GM18502 (cell line): Measurements from ENCODE around the gene SHISA4.
A peak's percentile ranks its signal among the peaks of the same experiment; 100 is the strongest.
"Not testable (repeated sequence)": the region's sequence is repeated elsewhere in the genome, so short reads cannot be mapped to it uniquely, and the experiment has no call there.

Source experiments
- ATAC-seq: cut with Tn5 transposase; IDR thresholded peaks from one replicate; pipeline ENCODE4 v1.9.1; 2021; ENCODE audit warnings: mild to moderate bottlenecking; ENCODE audit not compliant: unreplicated experiment, poor library complexity

SHISA4 gene

DNA sequence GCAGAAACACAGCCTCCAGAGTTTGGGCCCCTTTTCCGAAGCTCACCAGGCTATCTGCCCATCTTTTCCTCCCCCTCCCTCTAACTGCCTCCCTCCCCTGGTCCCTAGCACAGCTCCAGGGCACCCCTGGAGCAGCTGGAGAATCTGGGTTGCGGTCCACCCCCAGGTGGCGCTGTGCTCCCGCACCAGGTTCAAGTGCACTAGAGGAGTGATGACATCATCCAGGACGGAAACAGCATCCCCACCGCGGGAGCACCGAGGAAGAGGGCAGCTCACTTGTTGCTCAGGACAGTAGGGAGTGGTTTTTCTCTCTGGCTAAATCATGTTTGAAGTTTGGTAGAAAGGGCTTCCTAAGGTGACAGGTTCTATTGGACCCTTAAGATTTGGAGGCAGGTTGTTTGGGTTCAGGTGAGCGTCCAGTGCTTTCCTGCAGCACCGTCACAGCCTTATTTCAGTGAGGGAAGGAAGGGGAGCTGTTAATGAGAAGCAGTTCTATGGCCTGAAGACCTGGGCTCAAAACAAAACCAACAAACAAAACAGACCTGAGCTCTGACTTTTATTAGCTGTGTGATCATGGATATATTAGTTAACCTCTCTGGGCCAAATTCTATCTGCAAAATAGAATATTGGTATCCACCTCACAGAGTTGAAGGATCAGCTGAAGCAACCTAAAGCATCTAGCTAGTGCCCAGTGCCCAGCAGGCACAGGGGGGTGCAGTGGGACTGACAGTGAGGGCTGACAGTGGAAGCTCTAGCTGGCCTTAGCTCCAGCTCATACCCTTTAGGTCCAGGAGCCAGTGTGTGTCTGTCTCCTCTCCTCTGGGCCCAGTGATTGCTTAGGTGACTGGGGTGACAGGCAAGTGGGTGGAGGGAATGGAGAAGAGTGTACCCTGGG is 7.5 kb downstream of the SHISA4 start:
- ATAC-seq, result peak; percentile 90

DNA sequence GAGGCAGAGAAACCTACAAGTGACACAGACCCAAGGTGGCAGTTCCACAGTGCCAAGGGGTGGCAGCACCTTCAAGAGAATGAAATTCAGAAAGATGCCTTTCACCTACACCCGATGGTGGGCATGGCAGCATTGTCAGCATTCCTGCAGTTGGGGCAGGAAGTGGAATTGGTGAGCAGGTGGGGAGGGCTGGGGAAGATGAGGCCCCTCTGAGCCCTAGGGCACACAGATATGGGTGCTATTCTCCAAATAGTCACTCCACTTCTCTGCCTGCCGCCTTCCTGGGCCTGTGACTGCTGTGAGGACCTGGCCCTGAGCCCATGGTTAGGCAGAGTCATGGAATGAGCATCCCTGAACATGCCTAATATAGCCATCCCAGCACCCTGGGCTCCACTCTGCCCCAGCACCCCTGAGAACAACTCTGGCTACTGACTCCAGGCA is 8.3 kb downstream of the SHISA4 start:
- ATAC-seq, result no peak

DNA sequence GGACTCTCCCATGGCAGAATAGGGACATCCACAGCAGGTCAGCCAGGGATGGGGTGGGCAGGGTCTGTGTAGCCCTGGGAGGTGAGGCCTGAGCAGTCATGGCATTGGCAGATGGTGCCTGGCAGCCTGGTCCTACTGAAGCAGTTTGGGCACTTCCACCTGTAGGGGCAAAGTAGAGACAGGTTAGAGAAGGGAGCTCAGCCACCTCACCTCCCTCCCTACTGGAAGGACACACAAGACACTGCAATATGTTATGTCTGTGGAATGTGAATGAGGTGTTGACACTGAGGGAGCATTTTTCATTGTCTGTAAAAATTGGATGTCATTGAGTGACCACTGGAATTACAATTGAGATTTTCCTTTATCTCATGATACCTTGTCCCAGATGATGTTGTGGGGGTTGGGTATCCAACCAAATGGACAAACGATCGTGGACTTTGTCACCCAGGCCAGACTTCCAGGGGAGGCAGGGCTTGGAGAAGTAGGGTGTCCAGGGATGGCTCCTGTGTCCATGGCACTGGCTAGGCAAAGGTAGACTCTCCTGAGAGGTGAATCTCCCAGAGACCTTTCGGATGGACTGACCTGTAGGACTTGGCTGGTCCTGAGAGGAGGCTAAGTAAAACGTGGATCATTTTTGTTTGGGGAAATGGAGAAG is 9.7 kb downstream of the SHISA4 start:
- no peak for ATAC-seq

DNA sequence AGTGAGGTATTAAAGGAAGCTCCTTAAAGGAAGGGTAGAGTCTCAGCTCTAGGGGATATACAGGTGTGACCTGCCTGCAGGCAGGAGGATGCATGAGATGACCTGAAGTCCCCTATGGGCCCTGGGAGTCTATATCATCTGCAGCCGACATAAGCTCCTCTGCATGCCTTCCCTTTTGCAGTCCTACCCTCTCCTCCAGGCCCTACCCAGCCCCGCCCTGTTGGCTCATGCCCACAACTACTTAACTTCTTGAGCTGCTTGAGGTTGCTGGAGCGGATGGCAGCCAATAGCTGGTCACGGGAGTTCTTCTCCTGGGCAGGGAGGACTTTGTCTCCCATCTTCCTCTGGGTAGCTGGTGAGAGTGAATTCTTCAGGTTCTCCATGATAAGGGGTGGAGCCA is 10.3 kb downstream of the SHISA4 start:
- ATAC-seq, result no peak

DNA sequence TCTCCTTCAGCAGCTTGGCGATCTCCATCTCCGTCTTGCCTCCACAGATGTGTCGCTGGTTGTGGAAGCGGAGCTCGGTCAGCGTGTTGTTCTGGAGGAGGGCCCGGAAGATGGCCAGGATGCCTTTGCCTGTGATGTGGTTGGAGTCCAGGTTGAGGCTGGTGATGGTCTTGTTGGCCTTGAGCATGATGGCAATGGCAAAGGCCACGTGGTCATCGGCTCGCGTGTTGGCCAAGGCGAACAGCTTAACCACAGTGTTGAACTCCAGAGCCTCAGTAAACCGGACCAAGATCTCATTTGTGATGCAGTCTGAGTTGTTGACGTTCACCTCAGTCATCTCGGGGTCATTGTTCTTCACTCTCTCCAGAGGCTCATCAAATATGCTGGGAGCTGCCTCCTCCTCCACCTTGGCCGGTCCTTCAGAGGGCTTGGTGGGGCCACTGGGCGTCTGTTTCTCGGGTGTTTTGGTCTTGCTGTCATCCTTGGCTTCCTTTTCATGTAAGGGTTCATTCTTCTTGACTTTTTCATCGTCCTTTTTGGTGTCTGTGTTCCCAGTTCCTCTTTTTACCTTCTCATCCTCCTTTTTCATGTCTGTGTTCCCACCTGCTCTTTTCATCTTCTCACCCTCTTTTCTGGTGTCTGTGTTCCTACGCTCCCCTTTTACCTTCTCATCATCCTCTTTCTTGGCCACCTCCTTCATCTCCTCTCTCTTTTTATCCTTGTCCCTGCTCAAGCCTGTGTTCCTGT is 11.2 kb downstream of the SHISA4 start:
- ATAC-seq, result no peak

DNA sequence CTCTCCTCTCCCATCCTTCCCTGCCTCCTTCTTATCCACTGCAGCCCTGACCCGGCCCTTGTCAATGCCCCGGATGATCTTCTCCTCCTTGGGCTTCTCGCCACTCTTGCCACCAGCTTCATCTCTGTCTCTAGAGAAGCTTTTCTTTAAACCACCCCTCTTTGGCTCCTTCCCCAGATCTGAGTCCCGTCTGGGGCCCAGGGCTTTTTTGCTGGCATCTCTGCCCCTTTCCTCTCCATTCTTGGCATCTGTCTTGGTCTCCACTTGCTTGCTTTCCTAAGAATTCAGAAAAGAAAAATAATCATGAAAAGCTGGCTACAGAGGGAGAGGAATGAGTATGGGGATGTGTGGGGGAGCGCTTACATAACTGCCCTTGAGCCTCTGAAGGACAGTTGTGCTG is 11.8 kb downstream of the SHISA4 start:
- ATAC-seq, result no peak

DNA sequence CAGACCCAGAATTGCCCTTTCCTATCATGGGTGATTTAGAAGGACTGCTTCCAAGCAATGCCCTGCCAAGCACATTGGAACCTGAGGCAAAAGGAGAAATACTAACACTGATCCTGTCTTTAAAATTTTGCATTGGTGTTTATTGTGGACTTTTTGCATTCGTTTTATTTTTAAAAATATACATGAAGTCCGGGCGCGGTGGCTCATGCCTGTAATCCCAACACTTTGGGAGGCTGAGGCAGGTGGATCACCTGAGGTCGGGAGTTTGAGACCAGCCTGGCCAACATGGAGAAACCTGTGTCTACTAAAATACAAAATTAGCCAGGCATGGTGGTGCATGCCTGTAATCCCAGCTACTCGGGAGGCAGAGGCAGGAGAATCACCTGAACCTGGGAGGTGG is 12.3 kb downstream of the SHISA4 start:
- ATAC-seq, result not testable (repeated sequence)

DNA sequence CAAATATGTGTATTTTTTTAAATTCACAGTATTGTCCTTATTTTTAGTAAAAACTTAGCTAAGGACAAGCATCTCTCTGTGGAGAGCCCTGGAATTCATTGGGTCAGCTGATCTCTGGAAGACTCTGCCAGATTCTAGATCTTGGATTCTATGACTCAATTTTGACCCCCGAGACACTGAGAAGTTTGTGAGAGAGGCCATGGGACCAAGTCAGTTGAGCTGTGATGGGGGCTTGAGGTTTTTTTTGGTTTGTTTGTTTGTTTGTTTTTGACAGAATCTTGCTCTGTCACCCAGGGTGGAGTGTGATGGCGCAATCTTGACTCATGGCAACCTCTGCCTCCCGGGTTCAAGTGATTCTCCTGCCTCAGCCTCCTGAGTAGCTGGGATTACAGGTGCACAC is 13.5 kb downstream of the SHISA4 start:
- no peak for ATAC-seq

DNA sequence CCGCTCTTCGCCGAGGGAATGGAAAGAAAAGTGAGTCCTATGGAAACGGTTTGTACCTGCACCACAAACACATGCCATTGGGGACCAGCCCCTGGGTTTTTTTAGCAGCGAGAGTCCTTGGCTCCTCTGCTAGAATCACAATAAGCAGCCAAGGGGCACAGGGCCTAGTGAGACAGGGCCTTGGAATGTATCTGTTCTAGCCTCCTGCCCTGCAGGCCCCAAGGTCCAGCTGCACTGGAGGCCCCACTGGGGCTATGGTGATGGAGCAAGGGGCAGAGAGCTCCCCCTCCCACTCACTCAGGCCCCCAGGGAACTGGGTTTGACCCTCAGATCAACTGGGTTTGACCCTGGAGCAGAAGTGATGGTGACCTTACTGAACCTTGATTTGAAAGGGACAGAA is 14.4 kb downstream of the SHISA4 start:
- no peak for ATAC-seq

DNA sequence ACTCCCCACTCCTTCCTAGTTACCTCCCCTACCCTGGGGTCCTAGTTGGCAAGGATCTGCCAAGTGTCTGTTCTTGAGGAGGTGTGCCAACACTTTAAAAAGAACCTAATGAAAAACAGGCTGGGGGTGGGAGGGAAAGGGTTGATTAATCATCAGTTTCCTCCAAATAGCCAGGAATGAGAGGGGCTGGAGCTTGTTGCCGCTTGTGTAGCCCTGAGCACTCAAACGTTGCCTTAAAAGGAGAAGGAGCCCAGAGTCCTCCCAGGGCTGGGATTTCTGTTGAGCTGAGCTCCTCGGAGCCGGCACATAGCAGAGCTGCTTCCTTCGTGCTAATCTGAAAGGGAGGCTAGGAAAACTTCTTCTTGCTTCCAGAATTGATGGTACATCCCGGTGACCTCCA is 15.9 kb downstream of the SHISA4 start:
- ATAC-seq, result no peak

DNA sequence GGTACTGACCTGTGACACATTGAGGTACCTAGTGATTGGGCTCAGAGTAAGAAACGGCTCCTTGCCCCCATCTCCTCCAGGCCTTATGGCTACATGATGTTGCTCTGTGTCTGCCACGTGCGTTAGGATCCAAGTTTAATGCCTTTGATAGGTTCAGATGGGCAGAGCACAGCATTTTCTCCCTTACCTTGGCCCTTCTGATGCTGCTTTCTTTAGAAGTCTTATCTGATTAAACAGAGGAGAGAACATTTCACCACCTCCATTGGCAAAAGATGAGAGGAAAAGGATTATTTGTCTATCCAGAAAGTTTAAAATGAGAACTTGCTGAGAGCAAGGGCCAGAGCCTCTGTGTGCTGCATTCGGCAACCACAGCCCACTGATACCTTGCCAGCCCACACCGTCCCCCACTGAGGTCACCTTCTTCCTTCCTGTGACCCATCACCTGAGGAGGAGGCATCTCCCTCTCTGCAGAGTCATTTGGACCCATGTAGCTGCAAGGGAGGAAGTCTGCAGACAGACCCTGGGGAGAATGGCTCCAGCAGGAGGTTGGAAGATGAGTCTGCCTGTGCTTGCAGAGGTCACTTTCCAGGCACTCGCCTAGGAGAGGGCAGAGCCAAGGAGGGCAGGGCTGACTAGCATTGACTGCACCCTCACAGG is 16.7 kb downstream of the SHISA4 start:
- ATAC-seq, result no peak

DNA sequence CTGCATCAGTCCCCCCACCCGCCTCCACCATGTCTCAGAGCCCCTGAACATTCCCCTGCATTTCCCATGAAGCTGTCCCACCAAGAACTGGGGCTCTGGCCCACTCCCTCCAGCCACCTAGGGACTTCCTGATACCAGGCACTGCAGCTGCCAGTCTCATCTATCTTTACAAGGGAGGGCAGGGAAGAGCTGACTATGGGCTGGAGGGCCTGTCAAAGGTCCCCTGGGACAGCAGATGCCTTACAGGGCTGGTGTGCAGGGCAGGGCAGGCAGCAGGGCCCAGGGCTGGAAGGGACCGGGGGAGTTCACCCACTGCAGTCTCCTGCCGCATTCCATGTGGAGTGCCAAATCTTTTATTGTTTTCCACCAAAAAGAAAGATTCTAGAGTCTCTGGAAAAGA is 17.6 kb downstream of the SHISA4 start:
- no peak for ATAC-seq

DNA sequence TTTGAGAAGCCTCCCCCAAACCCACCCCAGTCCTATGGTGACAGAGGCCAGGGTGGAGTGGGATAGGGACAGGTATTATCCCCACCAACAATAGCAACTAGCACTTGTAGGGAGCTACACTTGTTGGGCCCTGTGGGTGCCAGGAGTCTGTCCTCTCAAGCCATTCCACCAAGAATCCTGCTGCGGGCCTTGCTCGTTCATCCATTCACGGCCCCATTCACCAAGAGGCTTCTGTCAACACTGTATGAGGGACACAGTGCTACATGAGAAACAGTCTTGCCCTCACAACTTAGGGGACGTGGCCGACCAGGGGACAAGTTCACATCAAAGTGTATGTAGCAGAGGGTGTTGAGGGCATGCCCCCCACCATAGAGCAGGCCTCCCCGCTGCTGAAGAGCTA is 18.9 kb downstream of the SHISA4 start:
- ATAC-seq, result no peak

DNA sequence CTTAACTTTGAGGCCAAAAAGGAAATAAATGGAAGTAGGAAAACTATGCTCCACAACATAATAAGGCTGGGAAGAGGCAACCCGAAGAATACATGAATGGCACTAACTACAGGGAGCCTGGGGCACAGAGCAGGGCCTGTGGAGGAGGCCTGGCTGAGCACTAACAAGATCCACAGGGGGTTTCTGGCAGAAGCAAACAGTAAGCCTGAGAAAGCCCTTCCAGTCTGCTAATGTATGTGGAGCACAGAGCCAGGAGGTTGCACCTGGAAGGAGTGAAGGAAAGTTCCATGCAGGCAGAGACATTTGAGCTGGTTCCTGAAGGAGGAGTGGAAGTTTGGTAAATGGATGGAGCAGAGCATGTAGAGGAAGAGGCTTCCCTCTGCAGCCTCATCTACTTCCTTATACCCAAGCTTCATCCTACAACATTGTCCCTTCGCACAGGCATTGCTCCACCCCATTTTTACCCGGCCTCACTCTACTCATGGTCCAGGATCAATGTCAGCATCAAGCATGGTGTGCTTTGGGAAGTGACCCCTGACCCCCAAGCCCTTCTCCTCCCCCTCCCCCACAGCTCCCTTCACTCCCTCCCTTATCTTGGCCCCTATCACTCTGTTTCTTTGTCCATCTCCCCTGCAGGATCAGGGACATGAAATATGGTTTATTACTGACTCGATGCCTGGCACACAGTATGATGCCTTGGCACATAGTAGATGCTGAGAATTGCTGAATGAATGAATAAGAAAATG is 23.3 kb downstream of the SHISA4 start:
- ATAC-seq, result no peak

DNA sequence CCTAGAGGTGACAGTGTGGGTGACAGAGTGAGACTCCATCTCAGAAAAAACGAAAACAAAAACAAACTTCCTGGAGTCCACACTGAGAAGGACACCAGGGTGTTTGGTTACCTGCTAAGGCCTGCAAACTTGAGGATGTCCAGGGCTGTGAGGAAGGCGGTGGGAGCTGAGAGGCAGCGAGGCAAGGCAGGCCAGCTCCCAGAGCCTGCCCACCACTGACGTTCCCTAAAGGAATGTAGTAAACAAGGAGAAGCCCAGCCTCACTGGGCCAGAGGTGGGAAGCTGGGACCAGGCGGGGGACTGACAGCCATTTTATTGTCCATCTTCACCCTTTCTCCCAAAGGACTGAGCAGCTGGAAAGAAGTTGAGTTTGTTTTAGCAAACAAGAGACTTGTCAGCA is 24.1 kb downstream of the SHISA4 start:
- no peak for ATAC-seq

DNA sequence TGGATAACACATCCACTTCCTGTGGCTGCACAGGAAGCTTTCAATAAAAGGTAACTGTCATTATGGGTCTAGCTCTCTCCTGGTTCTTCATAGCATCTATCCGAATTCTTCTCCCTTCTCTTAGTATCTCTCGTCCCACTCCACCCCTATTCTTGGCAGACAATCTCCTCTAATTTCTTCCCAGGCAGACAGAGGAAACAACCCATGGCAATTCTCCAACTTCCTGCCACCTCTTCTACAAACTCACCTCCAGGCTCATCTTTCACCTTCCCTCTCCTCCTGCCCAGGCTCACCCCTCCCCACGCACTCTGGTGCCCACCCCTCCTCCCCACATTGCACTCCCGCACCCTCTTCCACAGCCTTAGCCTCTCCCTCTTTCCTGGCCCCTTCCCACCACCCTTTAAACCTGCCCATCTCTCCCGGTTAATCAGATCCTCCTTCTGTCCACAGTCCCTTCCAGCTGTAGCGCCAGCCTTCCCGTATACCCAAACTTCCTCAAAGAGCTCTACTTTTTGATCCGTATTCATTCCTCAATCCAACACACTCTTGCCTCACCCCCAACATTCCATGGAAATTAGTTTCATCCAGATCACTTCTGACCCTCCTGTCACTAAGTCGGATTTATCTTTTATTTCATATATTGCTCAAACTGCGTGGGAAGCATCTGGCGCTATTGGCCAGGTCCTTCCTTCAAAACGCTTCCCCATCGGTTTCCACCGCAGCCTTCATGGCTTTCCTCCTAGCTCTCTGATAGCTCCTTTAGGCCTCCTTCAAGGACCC is 25.9 kb downstream of the SHISA4 start:
- no peak for ATAC-seq

DNA sequence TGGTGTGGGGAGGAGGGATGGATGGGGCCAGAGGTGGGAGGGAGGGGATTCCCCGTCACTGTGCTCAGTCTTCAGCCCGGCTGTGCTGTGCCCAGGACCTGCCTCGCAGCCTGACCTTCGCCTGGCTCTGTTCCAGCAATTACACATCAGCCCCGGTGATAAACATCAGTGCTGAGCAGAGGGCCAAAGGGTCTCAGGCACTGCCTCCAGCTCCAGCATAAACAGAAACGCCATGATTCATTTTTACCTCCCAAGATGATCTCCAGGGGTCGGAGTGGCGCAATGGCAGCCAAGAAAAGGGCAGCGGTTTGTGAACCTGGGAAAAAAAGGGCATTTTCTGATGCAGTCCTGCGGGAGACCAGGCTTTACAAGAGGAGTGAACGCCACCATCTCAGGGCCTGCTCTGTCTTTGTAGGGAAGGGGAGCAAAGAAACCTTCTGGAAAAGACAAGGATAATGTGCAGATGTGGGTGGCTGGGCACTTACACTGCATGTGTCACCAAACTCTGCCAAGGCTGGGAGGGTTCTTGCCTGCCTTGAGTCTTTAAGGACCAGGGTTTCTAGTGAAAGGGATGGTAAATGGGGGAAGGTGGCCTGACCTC is 28.1 kb downstream of the SHISA4 start:
- ATAC-seq, result no peak

DNA sequence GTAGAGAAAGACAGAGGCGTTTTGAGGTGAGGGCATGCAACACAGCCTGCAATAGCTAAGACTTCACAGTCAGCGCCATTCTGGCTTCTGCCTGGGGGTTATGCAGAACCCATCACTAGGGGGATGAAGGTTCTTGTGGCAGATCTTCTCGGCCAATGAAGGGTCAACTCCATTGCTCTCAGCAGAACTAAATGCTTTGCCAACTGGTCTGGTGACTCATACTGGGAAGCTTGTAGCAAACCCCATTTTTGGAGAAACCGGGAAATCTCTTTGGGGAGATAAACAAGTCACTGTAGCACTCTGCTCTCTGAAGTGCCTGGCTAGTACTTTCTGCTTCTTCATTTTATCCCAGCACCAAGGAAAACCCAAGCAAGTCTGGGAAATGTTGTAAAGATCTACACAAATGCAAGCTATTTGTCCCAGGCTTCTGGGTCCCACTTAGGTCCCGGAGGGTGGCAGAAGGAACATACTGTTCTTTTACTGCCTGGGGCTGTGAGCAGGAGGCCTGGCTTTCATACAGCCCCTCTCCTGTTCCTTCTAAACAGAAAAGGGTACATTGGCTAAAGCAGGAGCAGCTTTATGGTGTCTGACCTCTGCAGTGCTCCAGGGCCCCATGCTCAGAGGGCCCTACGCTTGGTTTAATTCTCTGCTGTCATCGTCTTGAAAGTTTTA is 28.8 kb downstream of the SHISA4 start:
- ATAC-seq, result no peak
